ENCODE measurements around the gene IDUA. TPM values are rescaled to one million over a fixed set of nuclear protein-coding genes. Genes with fewer than 3 reads are reported as not detected.

Gene IDUA
- total and polyA plus RNA-seq, 7 donors, result 1.2 to 15.2 (median 7.3) TPM

GRCh38 chr4:950136-951020 lies 36.5 kb upstream of the IDUA start:
- Histone ChIP-seq H3K36me3 (peaks cover 0 to 35% (median 11%) of the 10 kb centered on the region in 4 donors), H3K9me3 (no peaks in the 10 kb centered on the region), H3K27me3 (no peaks in the 10 kb centered on the region), H3K27ac (no peak overlapping the region), H3K4me1 (peaks cover 0 to 8% (median 3%) of the 10 kb centered on the region in 4 donors), H3K4me3 (no peak overlapping the region)
- DNase-seq, result no peak
- intact Hi-C loops (cut with DNase I), result no loop called here
- WGBS, 2 donors, result 90 to 91% methylated on average over 30 of the region's 30 CpGs
- no peak for TF ChIP-seq POLR2A (IDR thresholded peaks at IDR 0.05)
- no peak for TF ChIP-seq POLR2AphosphoS5 (IDR thresholded peaks at IDR 0.05)
- TF ChIP-seq EP300 (IDR thresholded peaks at IDR 0.05), result no peak
- TF ChIP-seq CTCF (IDR thresholded peaks at IDR 0.05), result no peak

- intact Hi-C loops (cut with DNase I), result no loop called here
- WGBS, 2 donors, result 88 to 90% methylated on average over 7 of the region's 7 CpGs
- Histone ChIP-seq H3K27ac (no peak overlapping the region), H3K27me3 (no peaks in the 10 kb centered on the region), H3K4me1 (peaks cover 0 to 8% (median 3%) of the 10 kb centered on the region in 4 donors), H3K36me3 (peaks cover 0 to 42% (median 11%) of the 10 kb centered on the region in 4 donors), H3K4me3 (no peak overlapping the region), H3K9me3 (no peaks in the 10 kb centered on the region)
- no peak for DNase-seq
- TF ChIP-seq CTCF (IDR thresholded peaks at IDR 0.05), result no peak
- no peak for TF ChIP-seq POLR2AphosphoS5 (IDR thresholded peaks at IDR 0.05)
- no peak for TF ChIP-seq POLR2A (IDR thresholded peaks at IDR 0.05)
- TF ChIP-seq EP300 (IDR thresholded peaks at IDR 0.05), result no peak
Observed at GRCh38 chr4:951186-951585, 35.7 kb upstream of the IDUA start.

GRCh38 chr4:951594-952468 lies 35.0 kb upstream of the IDUA start:
- no peak overlapping the region for H3K4me3 ChIP-seq
- TF ChIP-seq POLR2AphosphoS5 (IDR thresholded peaks at IDR 0.05) (no peak), EP300 (IDR thresholded peaks at IDR 0.05) (no peak), POLR2A (IDR thresholded peaks at IDR 0.05) (no peak), CTCF (IDR thresholded peaks at IDR 0.05) (no peak)
- no peak overlapping the region for H3K27ac ChIP-seq
- DNase-seq, result peak; percentile 61
- 90 to 91% methylated on average over 23 of the region's 23 CpGs for WGBS, 2 donors
- intact Hi-C loops (cut with DNase I), result no loop called here
- no peaks in the 10 kb centered on the region for H3K9me3 ChIP-seq
- peaks cover 0 to 3% (median 1%) of the 10 kb centered on the region in 4 donors for H3K4me1 ChIP-seq
- H3K27me3 ChIP-seq, result no peaks in the 10 kb centered on the region
- H3K36me3 ChIP-seq, result peaks cover 0 to 42% (median 11%) of the 10 kb centered on the region in 4 donors

- TF ChIP-seq EP300 (IDR thresholded peaks at IDR 0.05) (no peak), CTCF (IDR thresholded peaks at IDR 0.05) (no peak), POLR2A (IDR thresholded peaks at IDR 0.05) (no peak), POLR2AphosphoS5 (IDR thresholded peaks at IDR 0.05) (no peak)
- 95% methylated on average over 28 of the region's 28 CpGs for WGBS, 2 donors
- H3K27ac ChIP-seq, result no peak overlapping the region
- H3K4me1 ChIP-seq, result no peaks in the 10 kb centered on the region
- intact Hi-C loops (cut with DNase I), result no loop called here
- H3K9me3 ChIP-seq, result no peaks in the 10 kb centered on the region
- DNase-seq, result no peak
- H3K27me3 ChIP-seq, result no peaks in the 10 kb centered on the region
- H3K4me3 ChIP-seq, result no peak overlapping the region
- peaks cover 0 to 51% (median 15%) of the 10 kb centered on the region in 4 donors for H3K36me3 ChIP-seq
Observed at GRCh38 chr4:952881-953573, 33.8 kb upstream of the IDUA start.
